Fibroblast of lung (primary cell): ENCODE measurements around the gene NPEPL1. TPM values are rescaled to one million over a fixed set of nuclear protein-coding genes. Genes with fewer than 3 reads are reported as not detected.
A peak's percentile ranks its signal among the peaks of the same experiment; 100 is the strongest.

Experiments
- DNase-seq, 2 donors: peaks; one replicate each; pipeline versions ENCODE4 v3.0.0 to v3.0.0-alpha.2; 2010; ENCODE audit warnings: low read depth in 2 of 2
- H2AFZ ChIP-seq: 2 replicates; pipeline ENCODE4 v1.5.1; 2012; ENCODE audit warnings: low read length, control low read depth, inconsistent platforms
- H3K27ac ChIP-seq: 2 replicates; pipeline ENCODE4 v1.5.1; 2011; ENCODE audit warnings: low read length, control low read depth; ENCODE audit not compliant: insufficient read depth
- H3K27me3 ChIP-seq: 2 replicates; pipeline ENCODE4 v1.5.1; 2011; ENCODE audit warnings: mild to moderate bottlenecking, low read length; ENCODE audit not compliant: control insufficient read depth, insufficient read depth
- H3K36me3 ChIP-seq: 2 replicates; pipeline ENCODE4 v1.5.1; 2011; ENCODE audit warnings: low read length; ENCODE audit not compliant: control insufficient read depth, insufficient read depth
- H3K4me1 ChIP-seq: 2 replicates; pipeline ENCODE4 v1.5.1; 2011; ENCODE audit warnings: low read length; ENCODE audit not compliant: control insufficient read depth, insufficient read depth; ENCODE audit errors: extremely low read depth
- H3K4me2 ChIP-seq: 2 replicates; pipeline ENCODE4 v1.5.1; 2011; ENCODE audit warnings: low read length, control low read depth; ENCODE audit not compliant: insufficient read depth; ENCODE audit errors: extremely low read depth
- H3K4me3 ChIP-seq, 4 experiments: fragments of 200-600 bp in 1 of 4; sonication (generic) in 1 of 4; replicated peaks in 1 of 4; 2 replicates each; pipeline ENCODE4 v1.5.1; 2011 to 2016; ENCODE audit warnings: low read length in 4 of 4, low read depth in 3 of 4, mild to moderate bottlenecking in 3 of 4, control low read depth in 2 of 4, inconsistent platforms in 1 of 4, mixed read lengths in 1 of 4; ENCODE audit not compliant: insufficient read depth in 1 of 4; ENCODE audit errors: control extremely low read depth in 1 of 4
- H3K79me2 ChIP-seq: 2 replicates; pipeline ENCODE4 v1.5.1; 2012; ENCODE audit warnings: mild to moderate bottlenecking, low read length, inconsistent platforms; ENCODE audit not compliant: control insufficient read depth, insufficient read depth
- H3K9ac ChIP-seq: 2 replicates; pipeline ENCODE4 v1.5.1; 2011; ENCODE audit warnings: mild to moderate bottlenecking, low read length, control low read depth; ENCODE audit not compliant: insufficient read depth
- H3K9me3 ChIP-seq: 2 replicates; pipeline ENCODE4 v1.5.1; 2012; ENCODE audit warnings: low read depth, low read length; ENCODE audit not compliant: control insufficient read depth, insufficient read depth
- H4K20me1 ChIP-seq: 2 replicates; pipeline ENCODE4 v1.5.1; 2011; ENCODE audit warnings: low read length; ENCODE audit not compliant: control insufficient read depth, insufficient read depth; ENCODE audit errors: extremely low read depth
- EZH2 ChIP-seq: IDR thresholded peaks from 2 replicates; pipeline ENCODE4 v1.5.1; 2012; ENCODE audit warnings: low read length, control low read depth, mild to moderate bottlenecking; ENCODE audit errors: missing control alignments
- polyA plus RNA-seq, 2 donors: library from polyadenylated mRNA; depleted of rRNA in 1 of 2; stranded (reverse) in 1 of 2; unstranded in 1 of 2; fragments of >200 nt; gene quantifications; 2 replicates each; pipeline ENCODE4 v1.2.1, GENCODE V29; 2011 to 2012; ENCODE audit warnings: missing spikeins in 1 of 2
- total RNA-seq: library from RNA; depleted of rRNA; stranded (reverse); fragments of >200 nt; gene quantifications from 2 replicates; pipeline ENCODE4 v1.2.1, GENCODE V29; 2014
- TF ChIP-seq, protein P1 (sequence below), 2 donors: IDR thresholded peaks in 1 of 2; conservative IDR thresholded peaks in 1 of 2; 1 replicate in 1 of 2; 2 replicates in 1 of 2; pipeline ENCODE4 v1.5.1; 2011 to 2012; ENCODE audit warnings: low read length in 2 of 2, control low read depth in 1 of 2, inconsistent platforms in 1 of 2, low read depth in 1 of 2, mild to moderate bottlenecking in 1 of 2

NPEPL1 gene
- total and polyA plus RNA-seq, 2 donors (not counting 1 experiment from before 2014, with no cell fraction given) = 2.9 to 24.6 TPM

DNA sequence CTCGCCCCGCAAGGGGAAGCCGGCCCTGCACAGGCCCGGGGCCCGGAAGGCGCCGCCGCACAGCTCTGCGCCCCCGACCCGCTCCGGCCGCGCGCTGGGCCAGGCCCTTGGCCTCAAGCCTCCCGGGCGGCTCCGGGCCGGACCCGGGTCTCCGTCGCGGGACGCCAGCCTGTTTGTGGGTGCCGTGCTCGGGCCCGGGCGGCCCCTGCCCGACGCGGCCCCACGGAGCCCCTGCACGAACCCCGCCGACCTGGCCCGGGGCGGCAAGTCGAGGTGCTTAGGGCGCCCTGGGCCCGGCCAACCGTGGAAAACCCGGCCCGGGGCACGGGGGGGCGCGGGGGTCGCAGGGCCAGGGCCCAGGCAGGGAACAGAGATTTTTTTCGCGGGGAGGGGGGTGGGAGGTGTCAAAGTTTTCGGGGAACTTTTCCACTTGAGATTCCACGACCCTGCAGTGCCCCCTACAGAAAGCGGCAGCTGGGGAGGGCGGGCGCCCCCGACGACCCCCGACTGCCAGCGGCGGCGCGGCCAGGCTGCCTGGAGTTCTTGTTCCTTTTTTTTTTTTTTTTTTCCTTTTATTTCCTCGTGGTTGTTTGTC lies 42.3 kb upstream of the NPEPL1 start:
- no peak for TF ChIP-seq EZH2
- TF ChIP-seq, protein P1, sequence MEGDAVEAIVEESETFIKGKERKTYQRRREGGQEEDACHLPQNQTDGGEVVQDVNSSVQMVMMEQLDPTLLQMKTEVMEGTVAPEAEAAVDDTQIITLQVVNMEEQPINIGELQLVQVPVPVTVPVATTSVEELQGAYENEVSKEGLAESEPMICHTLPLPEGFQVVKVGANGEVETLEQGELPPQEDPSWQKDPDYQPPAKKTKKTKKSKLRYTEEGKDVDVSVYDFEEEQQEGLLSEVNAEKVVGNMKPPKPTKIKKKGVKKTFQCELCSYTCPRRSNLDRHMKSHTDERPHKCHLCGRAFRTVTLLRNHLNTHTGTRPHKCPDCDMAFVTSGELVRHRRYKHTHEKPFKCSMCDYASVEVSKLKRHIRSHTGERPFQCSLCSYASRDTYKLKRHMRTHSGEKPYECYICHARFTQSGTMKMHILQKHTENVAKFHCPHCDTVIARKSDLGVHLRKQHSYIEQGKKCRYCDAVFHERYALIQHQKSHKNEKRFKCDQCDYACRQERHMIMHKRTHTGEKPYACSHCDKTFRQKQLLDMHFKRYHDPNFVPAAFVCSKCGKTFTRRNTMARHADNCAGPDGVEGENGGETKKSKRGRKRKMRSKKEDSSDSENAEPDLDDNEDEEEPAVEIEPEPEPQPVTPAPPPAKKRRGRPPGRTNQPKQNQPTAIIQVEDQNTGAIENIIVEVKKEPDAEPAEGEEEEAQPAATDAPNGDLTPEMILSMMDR (conservative IDR thresholded peaks at IDR 0.05 in 1 of 2, IDR thresholded peaks at IDR 0.05 in 1 of 2; ENCODE audit: low read depth in 1 of 2, low read length in 2 of 2) = no peak
- H3K4me3 ChIP-seq = peak overlapping the region in 3 of 4 experiments; percentile 14 to 100 (median 66)
- no peaks in the 10 kb centered on the region for H4K20me1 ChIP-seq
- H3K9me3 ChIP-seq = no peaks in the 10 kb centered on the region
- peak overlapping the region; percentile 61 for H3K9ac ChIP-seq
- peak overlapping the region; percentile 38 for H3K4me2 ChIP-seq
- no peaks in the 10 kb centered on the region for H3K36me3 ChIP-seq
- no peak overlapping the region for H2AFZ ChIP-seq
- DNase-seq = peak in 1 of 2 donors; percentile 24
- H3K27me3 ChIP-seq = no peaks in the 10 kb centered on the region
- peak overlapping the region; percentile 91 for H3K27ac ChIP-seq
- peaks cover 39% of the 10 kb centered on the region for H3K79me2 ChIP-seq
- H3K4me1 ChIP-seq = no peaks in the 10 kb centered on the region

- H3K9me3 ChIP-seq = no peaks in the 10 kb centered on the region
- no peak for TF ChIP-seq EZH2
- TF ChIP-seq, protein P1 (conservative IDR thresholded peaks at IDR 0.05 in 1 of 2, IDR thresholded peaks at IDR 0.05 in 1 of 2; ENCODE audit: low read depth in 1 of 2, low read length in 2 of 2) = peak; percentile 51 to 53
- DNase-seq = peak; percentile 93 to 94
- peak within 1 kb of the TSS; percentile 87 for H3K9ac ChIP-seq
- H3K4me1 ChIP-seq = no peaks in the 10 kb centered on the region
- peak within 1 kb of the TSS; percentile 91 for H3K27ac ChIP-seq
- H4K20me1 ChIP-seq = no peaks in the 10 kb centered on the region
- H3K79me2 ChIP-seq = peaks cover 46% of the 10 kb centered on the region
- H3K36me3 ChIP-seq = no peaks in the 10 kb centered on the region
- peak within 1 kb of the TSS; percentile 85 for H2AFZ ChIP-seq
- H3K4me2 ChIP-seq = peak within 1 kb of the TSS; percentile 79
- H3K4me3 ChIP-seq = peak within 1 kb of the TSS; percentile 66 to 100 (median 83)
- H3K27me3 ChIP-seq = no peaks in the 10 kb centered on the region
These were observed 41.6 kb upstream of the NPEPL1 start, which contains the start of gene STX16 for GRCh38 chr20:58650776-58651558. Gene STX16, plus strand, starts transcription at chr20:58651283. Its CDS starts 724 bp downstream, at chr20:58652007.

GRCh38 chr20:58651559-58651945 lies 41.0 kb upstream of the NPEPL1 start:
- H3K9me3 ChIP-seq = no peaks in the 10 kb centered on the region
- peak overlapping the region; percentile 66 to 100 (median 83) for H3K4me3 ChIP-seq
- H3K27me3 ChIP-seq = no peaks in the 10 kb centered on the region
- H4K20me1 ChIP-seq = no peaks in the 10 kb centered on the region
- peak overlapping the region; percentile 71 for H3K4me2 ChIP-seq
- no peak for TF ChIP-seq EZH2
- TF ChIP-seq, protein P1 (conservative IDR thresholded peaks at IDR 0.05 in 1 of 2, IDR thresholded peaks at IDR 0.05 in 1 of 2; ENCODE audit: low read depth in 1 of 2, low read length in 2 of 2) = no peak
- DNase-seq = no peak
- H3K4me1 ChIP-seq = no peaks in the 10 kb centered on the region
- H2AFZ ChIP-seq = no peak overlapping the region
- peak overlapping the region; percentile 87 for H3K9ac ChIP-seq
- H3K27ac ChIP-seq = peak overlapping the region; percentile 91
- no peaks in the 10 kb centered on the region for H3K36me3 ChIP-seq
- peaks cover 52% of the 10 kb centered on the region for H3K79me2 ChIP-seq
